C4-2B (cell line): ENCODE data around the gene B3GALT6.

ENCODE experiments used
- H3K27ac ChIP-seq: fragments of 450-650 bp; 2 replicates; pipeline ENCODE4 v1.5.1; 2017
- CTCF ChIP-seq: fragments of 450-650 bp; conservative IDR thresholded peaks from 2 replicates; pipeline ENCODE4 v1.5.1; 2017; ENCODE audit warnings: mild to moderate bottlenecking
- ZFX ChIP-seq: fragments of 450-650 bp; IDR thresholded peaks from 2 replicates; pipeline ENCODE4 v1.6.1; 2017

Gene B3GALT6

GRCh38 chr1:1232208-1232795 is at the start of gene B3GALT6:
B3GALT6 (plus strand) TSS chr1:1232237; CDS start chr1:1232279, 42 bp downstream.
- peak within 1 kb of the TSS; percentile 100 for H3K27ac ChIP-seq
- no peak for TF ChIP-seq CTCF
- peak; percentile 55 for TF ChIP-seq ZFX

GRCh38 chr1:1182491-1183220 is 49.4 kb upstream of the B3GALT6 start:
- no peak overlapping the region for H3K27ac ChIP-seq
- TF ChIP-seq CTCF (no peak), ZFX (no peak)

- H3K27ac ChIP-seq, result no peak overlapping the region
- TF ChIP-seq CTCF, result no peak
- no peak for TF ChIP-seq ZFX
Measured at GRCh38 chr1:1183221-1183747, 48.8 kb upstream of the B3GALT6 start.

- TF ChIP-seq ZFX (no peak), CTCF (no peak)
- H3K27ac ChIP-seq, result no peak overlapping the region
Measured at GRCh38 chr1:1183833-1184775, 47.9 kb upstream of the B3GALT6 start.

- TF ChIP-seq ZFX (no peak), CTCF (no peak)
- no peak overlapping the region for H3K27ac ChIP-seq
Measured at GRCh38 chr1:1185101-1185765, 46.8 kb upstream of the B3GALT6 start.

- TF ChIP-seq CTCF (no peak), ZFX (no peak)
Measured at GRCh38 chr1:1187938-1188337, 44.1 kb upstream of the B3GALT6 start.

More at GRCh38 chr1:1187938-1188337, 44.1 kb upstream of the B3GALT6 start:
- no peak overlapping the region for H3K27ac ChIP-seq
